ENCODE measurements around the gene CXCR3.
"Not testable (repeated sequence)": the region's sequence is repeated elsewhere in the genome, so short reads cannot be mapped to it uniquely, and the experiment has no call there.

Gene CXCR3

DNA sequence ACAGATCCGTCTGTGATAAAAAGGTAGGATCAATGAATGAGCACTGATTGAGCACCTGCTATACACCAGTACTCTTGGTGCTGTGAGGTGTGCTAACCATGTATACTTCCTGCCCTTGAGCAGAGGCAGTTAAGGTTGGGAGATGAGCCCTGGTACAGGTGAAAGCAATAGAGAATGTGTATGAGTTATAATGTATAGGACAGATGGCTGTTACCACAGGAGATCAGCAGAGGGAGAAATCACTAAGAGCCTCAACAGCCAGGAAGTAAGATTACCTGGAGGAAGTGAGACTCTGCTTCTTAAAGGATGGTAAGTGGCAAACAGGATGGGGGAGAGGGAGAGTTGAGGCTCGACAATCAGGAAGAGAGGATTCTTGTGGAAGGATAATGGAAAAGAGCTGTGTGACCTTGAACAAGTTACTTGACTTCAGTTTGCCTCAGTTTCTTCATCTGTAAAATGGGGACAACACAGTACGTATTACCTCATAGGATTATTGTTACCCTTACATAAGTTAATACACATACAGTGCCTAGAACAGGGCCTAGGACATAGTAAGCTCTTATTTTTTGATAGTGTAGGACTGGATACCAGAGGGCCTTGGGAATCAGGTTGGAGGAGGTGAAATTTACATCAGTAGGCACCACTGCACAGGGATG, 9.1 kb downstream of the CXCR3 start:
- Mint-ChIP-seq H3K27ac (peak overlapping the region; percentile 84), H3K4me1 (ENCODE audit: low read depth) (peaks cover 40% of the 10 kb centered on the region), H3K4me3 (no peak overlapping the region), H3K9me3 (no peaks in the 10 kb centered on the region), H3K36me3 (ENCODE audit: low read depth) (peaks cover 64% of the 10 kb centered on the region), H3K27me3 (ENCODE audit: low read depth) (no peaks in the 10 kb centered on the region)
- DNase-seq (ENCODE audit: low spot score): no peak

DNA sequence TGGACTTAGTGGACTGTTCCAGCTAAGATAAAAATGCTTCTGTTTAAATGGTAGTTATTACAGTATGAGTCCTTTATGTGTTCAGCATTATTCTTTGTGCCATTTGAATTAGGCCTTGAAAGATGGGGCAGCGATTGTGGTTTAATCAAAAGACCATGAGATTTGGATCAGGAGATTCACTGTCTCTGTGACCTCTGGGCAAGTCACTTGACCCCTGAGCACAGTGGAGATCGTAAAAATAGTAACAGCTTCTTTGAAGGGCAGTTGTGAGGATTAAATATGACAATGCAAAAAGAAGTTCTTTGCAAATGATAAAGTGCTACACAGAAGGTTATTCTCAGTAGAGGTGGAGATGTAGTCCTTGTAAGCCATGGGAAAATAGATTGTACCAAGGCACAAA, 10.8 kb downstream of the CXCR3 start:
- no peak for DNase-seq (ENCODE audit: low spot score)
- peaks cover 35% of the 10 kb centered on the region for H3K4me1 Mint-ChIP-seq (ENCODE audit: low read depth)
- peaks cover 72% of the 10 kb centered on the region for H3K36me3 Mint-ChIP-seq (ENCODE audit: low read depth)
- no peaks in the 10 kb centered on the region for H3K9me3 Mint-ChIP-seq
- peak overlapping the region; percentile 64 for H3K27ac Mint-ChIP-seq
- peak overlapping the region; percentile 30 for H3K4me3 Mint-ChIP-seq
- H3K27me3 Mint-ChIP-seq (ENCODE audit: low read depth): no peaks in the 10 kb centered on the region

DNA sequence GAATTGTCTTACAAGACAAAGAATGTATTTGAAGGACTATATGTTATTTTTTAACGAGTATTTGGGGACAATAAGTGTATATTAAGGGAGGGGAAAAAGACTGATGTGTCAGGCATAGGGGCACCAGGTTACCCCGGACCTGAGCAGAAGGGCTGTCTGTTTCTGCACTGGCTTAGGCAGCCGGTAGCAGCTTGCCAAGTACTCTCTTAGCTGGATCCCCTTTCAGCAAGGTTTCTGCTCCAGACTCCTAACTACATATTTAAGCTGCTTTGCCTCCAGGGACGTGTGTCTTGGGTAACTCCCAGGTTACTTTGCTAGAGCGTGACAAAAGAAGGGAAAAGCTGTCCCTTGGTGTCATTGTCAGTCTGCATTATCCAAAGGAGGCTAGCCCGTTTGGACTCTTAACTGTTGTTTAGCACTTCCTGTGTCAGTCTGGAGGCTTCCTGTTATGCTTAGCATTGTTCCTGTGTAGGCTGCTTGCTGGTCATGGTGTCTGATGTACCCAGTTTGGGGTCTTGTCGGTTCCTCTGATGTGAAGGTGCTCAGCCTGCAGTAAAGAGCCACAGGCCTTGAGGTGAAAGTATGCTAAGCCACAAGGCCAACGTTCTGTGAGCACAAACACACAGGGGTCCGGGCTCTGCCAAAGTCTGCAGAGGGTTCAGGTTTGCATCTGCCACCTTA, 11.6 kb downstream of the CXCR3 start:
- Mint-ChIP-seq H3K27ac (peak overlapping the region; percentile 80), H3K4me3 (no peak overlapping the region), H3K4me1 (ENCODE audit: low read depth) (peaks cover 35% of the 10 kb centered on the region), H3K27me3 (ENCODE audit: low read depth) (no peaks in the 10 kb centered on the region), H3K36me3 (ENCODE audit: low read depth) (peaks cover 77% of the 10 kb centered on the region), H3K9me3 (no peaks in the 10 kb centered on the region)
- DNase-seq (ENCODE audit: low spot score): no peak

DNA sequence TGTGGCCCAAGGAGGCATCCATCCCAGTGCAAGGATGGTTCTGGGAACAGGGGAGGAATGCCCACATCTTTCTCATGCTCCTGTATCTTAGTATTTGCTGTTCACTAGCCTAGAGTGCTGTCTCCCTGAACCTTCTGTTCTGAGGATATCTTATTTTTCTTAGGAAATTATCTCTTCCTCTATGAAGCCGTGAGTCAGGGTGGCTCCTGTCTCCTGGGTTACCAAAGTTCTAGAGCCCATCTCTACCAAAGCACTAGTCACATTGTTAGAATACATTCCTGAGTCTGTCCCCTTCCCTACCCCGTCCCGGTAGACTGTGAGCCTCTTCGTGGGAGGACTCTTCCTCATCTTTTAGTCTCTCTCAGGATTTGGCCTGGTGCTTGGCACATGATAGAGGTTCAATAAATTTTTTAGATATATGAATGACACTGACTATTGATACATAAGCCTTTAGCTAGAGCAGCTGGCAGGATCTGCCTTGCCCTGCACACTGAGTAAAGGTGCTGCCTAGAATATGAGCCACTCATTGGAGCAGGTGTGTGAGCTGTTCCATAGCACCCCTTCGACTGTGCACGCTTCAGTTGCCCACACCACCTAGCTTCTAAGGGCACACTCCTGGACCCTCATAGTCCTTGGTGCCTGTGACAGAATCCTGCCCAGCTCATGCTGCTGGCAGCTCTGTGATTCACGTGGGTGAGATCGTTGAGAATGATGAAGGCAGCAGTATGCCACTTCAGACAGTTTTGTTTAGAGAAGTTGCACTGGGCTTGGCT, 13.3 kb downstream of the CXCR3 start:
- Mint-ChIP-seq H3K27me3 (ENCODE audit: low read depth) (no peaks in the 10 kb centered on the region), H3K36me3 (ENCODE audit: low read depth) (peaks cover 74% of the 10 kb centered on the region), H3K27ac (peak overlapping the region; percentile 63), H3K9me3 (no peaks in the 10 kb centered on the region), H3K4me3 (no peak overlapping the region), H3K4me1 (ENCODE audit: low read depth) (peaks cover 35% of the 10 kb centered on the region)
- no peak for DNase-seq (ENCODE audit: low spot score)

DNA sequence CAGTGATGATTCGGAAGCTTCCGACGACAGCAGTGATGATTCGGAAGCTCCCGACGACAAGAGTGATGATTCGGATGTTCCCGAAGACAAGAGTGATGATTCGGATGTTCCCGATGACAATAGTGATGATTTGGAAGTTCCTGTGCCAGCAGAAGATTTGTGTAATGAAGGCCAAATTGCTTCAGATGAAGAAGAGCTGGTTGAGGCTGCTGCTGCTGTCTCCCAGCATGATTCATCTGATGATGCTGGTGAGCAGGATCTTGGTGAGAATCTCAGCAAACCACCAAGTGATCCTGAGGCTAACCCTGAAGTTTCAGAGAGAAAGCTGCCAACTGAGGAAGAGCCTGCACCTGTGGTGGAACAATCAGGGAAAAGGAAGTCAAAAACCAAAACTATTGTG, 14.2 kb downstream of the CXCR3 start:
- H3K4me1 Mint-ChIP-seq (ENCODE audit: low read depth): peaks cover 31% of the 10 kb centered on the region
- no peaks in the 10 kb centered on the region for H3K27me3 Mint-ChIP-seq (ENCODE audit: low read depth)
- DNase-seq (ENCODE audit: low spot score): no peak
- H3K36me3 Mint-ChIP-seq (ENCODE audit: low read depth): peaks cover 71% of the 10 kb centered on the region
- no peak overlapping the region for H3K4me3 Mint-ChIP-seq
- H3K9me3 Mint-ChIP-seq: no peaks in the 10 kb centered on the region
- no peak overlapping the region for H3K27ac Mint-ChIP-seq

DNA sequence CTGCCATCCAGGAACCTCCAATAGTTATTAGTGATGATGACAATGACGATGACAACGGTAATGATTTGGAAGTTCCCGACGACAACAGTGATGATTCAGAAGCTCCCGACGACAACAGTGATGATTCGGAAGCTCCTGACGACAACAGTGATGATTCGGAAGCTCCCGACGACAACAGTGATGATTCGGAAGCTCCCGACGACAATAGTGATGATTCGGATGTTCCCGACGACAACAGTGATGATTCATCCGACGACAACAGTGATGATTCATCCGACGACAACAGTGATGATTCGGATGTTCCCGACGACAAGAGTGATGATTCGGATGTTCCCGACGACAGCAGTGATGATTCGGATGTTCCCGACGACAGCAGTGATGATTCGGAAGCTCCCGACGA, 14.7 kb downstream of the CXCR3 start:
- no peaks in the 10 kb centered on the region for H3K27me3 Mint-ChIP-seq (ENCODE audit: low read depth)
- H3K9me3 Mint-ChIP-seq: no peaks in the 10 kb centered on the region
- no peak for DNase-seq (ENCODE audit: low spot score)
- no peak overlapping the region for H3K27ac Mint-ChIP-seq
- H3K36me3 Mint-ChIP-seq (ENCODE audit: low read depth): peaks cover 66% of the 10 kb centered on the region
- H3K4me3 Mint-ChIP-seq: no peak overlapping the region
- peaks cover 26% of the 10 kb centered on the region for H3K4me1 Mint-ChIP-seq (ENCODE audit: low read depth)

DNA sequence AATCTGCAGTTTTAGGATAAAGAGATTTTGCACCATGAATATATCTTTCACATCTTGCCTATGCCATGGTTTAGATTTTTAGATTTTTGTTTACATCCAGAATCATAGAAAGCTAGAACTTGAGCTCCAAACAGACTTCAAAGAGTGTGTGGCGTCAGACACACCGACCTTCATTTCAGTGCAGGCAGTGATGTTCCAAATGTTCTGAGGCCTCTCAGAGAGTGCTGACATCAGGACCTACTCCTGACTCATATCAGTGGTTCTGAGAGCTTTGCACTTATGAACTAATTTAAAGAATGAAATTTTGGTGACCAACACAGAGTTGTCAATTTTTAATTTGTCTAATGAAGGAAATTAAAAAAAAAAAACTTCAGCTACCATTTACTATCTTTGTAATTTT, 18.3 kb downstream of the CXCR3 start:
- no peak overlapping the region for H3K4me3 Mint-ChIP-seq
- no peak overlapping the region for H3K27ac Mint-ChIP-seq
- no peaks in the 10 kb centered on the region for H3K27me3 Mint-ChIP-seq (ENCODE audit: low read depth)
- H3K9me3 Mint-ChIP-seq: no peaks in the 10 kb centered on the region
- DNase-seq (ENCODE audit: low spot score): no peak
- H3K36me3 Mint-ChIP-seq (ENCODE audit: low read depth): peaks cover 52% of the 10 kb centered on the region
- H3K4me1 Mint-ChIP-seq (ENCODE audit: low read depth): peaks cover under 1% of the 10 kb centered on the region

DNA sequence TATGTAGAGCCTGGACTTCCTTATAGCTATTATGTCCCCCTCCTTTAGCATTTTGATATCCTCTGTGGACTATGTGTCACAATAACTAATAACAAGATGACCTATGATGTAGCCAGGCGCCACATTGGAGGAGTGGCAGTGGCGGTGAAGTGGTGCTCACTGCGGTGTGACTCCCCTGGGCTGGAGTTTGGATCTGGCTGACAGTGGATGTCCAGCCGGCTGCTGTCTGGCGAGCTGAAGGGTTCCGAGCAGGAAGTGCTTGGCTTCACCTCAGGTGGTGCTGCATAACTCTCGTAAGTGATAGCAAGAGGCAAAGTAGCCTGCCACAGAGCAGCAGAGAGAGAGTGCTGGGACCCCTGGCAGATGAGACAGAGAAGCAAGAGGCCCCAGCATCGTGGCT, 25.1 kb downstream of the CXCR3 start:
- not testable (repeated sequence) for DNase-seq (ENCODE audit: low spot score); H3K27me3 Mint-ChIP-seq (ENCODE audit: low read depth); H3K4me3 Mint-ChIP-seq; H3K27ac Mint-ChIP-seq; H3K4me1 Mint-ChIP-seq (ENCODE audit: low read depth); H3K9me3 Mint-ChIP-seq
- peaks cover 11% of the 10 kb centered on the region for H3K36me3 Mint-ChIP-seq (ENCODE audit: low read depth)

DNA sequence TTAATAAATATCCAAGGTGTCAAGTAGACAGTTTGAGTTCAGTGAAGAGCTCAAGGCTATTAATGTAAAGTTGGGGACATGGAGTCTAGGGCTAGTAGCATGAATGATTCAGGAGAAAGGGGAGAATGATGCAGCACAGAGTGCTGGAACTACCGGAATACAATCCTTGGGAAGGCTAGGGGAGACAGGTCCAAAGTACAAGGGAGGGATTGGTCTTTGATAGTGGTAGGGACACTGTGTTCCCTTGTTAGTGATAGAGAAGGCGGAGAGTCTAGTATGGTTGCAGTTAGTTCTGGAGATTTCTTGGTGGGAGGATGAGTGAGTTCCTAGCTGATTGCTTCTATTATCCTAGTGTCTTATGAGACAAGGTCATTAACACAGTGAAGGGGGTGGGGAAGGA, 31.4 kb downstream of the CXCR3 start:
- DNase-seq (ENCODE audit: low spot score): no peak
- Mint-ChIP-seq H3K9me3 (no peaks in the 10 kb centered on the region), H3K27ac (peak overlapping the region; percentile 42), H3K4me3 (no peak overlapping the region), H3K27me3 (ENCODE audit: low read depth) (no peaks in the 10 kb centered on the region), H3K36me3 (ENCODE audit: low read depth) (peaks cover 11% of the 10 kb centered on the region), H3K4me1 (ENCODE audit: low read depth) (peaks cover 4% of the 10 kb centered on the region)

DNA sequence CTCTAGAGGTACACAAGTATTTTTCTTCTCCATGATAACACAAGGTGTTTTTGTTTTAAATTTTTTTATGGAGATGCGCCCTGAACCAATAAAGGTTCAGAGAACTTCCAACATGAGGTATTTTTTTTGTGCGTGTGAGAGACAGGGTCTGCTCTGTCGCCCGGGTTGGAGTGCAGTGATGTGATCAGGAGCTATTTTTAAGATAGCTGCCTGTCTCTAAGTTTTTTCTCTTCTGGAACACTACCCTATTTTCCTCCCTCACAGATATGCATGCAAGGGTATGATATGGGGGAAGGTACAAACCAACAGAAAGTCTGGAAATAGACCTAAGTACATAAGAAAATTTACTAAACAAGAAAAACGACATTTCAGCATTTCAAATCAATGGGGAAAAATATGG, 37.1 kb downstream of the CXCR3 start:
- no peaks in the 10 kb centered on the region for H3K9me3 Mint-ChIP-seq
- no peak for DNase-seq (ENCODE audit: low spot score)
- no peak overlapping the region for H3K27ac Mint-ChIP-seq
- H3K27me3 Mint-ChIP-seq (ENCODE audit: low read depth): no peaks in the 10 kb centered on the region
- no peaks in the 10 kb centered on the region for H3K4me1 Mint-ChIP-seq (ENCODE audit: low read depth)
- H3K4me3 Mint-ChIP-seq: no peak overlapping the region
- peaks cover 19% of the 10 kb centered on the region for H3K36me3 Mint-ChIP-seq (ENCODE audit: low read depth)

DNA sequence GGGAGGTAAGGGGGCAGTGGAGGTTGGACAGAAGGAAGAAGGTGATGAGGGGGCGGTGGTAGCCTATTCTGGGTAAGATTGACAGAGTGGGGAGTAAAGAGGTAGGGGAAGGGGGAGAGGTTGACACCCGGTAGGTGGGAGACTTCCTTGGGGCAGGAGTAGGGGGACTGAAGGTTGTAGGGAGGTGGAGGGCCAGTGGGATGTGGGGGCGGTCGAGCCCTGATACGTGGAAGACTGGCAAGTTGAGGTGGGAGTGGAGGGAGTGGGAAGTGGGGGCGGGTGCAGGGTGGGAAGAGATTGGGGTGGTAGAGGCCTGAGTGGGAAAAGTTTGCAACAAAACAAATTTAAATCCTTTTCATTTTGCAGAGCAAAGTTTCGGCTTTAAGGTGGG, 38.3 kb downstream of the CXCR3 start:
- no peak for DNase-seq (ENCODE audit: low spot score)
- Mint-ChIP-seq H3K9me3 (no peaks in the 10 kb centered on the region), H3K27me3 (ENCODE audit: low read depth) (no peaks in the 10 kb centered on the region), H3K4me3 (no peak overlapping the region), H3K36me3 (ENCODE audit: low read depth) (peaks cover 19% of the 10 kb centered on the region), H3K4me1 (ENCODE audit: low read depth) (no peaks in the 10 kb centered on the region), H3K27ac (peak overlapping the region; percentile 67)

DNA sequence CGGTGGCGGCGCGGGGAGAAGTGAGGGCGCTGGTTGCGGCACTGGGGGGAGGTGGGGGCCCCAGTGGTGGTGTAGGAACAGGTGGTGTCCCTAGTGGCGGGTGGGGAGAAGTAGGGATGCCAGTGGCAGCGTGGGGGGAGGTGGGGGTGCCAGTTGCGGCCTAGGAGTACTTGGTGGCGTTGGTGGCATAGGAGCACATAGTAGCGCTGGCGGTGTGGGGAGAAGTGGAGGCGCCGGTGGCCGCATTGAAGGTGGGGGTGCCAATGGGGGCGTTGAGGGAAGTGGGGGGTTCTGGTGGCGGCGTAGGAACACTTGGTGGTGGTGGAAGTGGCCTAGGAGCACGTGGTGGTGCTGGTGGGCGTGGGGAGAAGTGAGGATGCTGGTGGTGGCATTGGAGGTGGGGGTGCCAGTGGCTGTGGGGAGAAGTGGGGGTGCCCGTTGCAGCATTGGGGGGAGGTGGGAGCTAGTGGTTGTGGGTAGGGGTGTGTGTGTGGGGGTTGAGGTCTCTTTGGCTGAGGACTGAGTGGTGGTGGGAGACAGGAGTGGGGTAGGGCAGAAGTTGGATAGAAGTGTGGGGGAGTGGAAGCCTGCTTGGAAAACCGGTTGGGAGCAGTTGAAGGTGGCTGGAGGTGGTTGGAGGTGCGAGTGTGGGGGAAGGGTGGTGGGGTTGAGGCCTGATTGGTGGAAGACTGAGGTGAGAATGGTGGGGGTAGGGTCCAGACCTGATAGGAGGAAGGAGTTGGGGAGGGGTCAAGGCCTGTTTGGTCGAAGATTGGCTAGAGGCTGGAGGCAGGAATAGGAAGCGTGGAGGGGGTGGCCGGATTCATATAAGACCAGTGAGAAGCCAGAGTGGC, 38.9 kb downstream of the CXCR3 start:
- H3K27me3 Mint-ChIP-seq (ENCODE audit: low read depth): no peaks in the 10 kb centered on the region
- peak overlapping the region; percentile 67 for H3K27ac Mint-ChIP-seq
- no peaks in the 10 kb centered on the region for H3K4me1 Mint-ChIP-seq (ENCODE audit: low read depth)

DNA sequence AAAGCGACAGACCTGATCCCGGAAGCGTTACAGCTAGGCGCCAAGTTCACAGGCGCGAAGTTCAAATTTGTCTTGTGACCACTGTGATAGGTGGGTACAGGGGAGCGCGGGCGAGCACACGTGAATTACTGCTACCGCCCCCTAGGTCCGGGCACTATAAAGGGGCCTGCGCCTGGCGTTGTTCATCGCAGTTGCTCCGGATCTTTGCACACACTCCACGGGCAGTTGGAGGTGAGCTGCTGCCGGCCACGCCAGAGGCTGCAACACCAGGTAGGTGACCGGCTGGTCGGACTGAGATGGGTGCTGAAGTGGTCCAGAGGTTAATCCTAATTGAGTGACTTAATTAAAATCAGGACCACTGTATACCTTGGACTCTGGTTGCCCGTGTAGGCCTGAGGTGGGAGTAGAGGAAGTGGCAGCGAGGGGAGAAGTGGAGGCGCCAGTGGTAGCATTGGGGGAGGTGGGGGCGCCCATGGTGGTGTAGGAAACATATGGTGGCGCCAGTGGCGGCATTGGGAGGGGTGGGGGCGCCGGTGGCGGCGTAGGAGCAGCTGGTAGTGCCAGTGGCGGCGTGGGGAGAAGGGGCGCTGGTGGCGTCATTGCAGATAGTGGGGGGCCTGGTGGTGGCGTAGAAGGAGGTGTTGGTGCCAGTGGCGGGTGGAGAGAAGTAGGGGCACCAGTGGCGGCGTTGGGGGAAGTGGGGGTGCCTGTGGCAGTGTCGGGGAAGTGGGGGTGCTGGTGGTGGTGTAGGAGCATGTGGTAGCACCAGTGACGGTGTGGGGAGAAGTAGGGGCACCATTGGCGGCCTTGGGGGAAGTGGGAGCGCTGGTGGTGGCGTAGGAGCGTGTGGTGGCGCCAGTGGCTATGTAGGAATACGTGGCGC, 39.8 kb downstream of the CXCR3 start, which contains the start of gene GCNA:
Gene GCNA, plus strand, starts transcription at position 185 of the 883 bp plus-strand sequence. CDS start 2,385 bp downstream, outside the sequence.
- no peak within 1 kb of the TSS for H3K4me3 Mint-ChIP-seq
- no peak for DNase-seq (ENCODE audit: low spot score)
- H3K27ac Mint-ChIP-seq: no peak within 1 kb of the TSS
- H3K4me1 Mint-ChIP-seq (ENCODE audit: low read depth): no peaks in the 10 kb centered on the region
- H3K27me3 Mint-ChIP-seq (ENCODE audit: low read depth): no peaks in the 10 kb centered on the region
- peaks cover 30% of the 10 kb centered on the region for H3K36me3 Mint-ChIP-seq (ENCODE audit: low read depth)
- H3K9me3 Mint-ChIP-seq: no peaks in the 10 kb centered on the region

More for the DNA sequence above, 38.9 kb downstream of the CXCR3 start:
- peaks cover 22% of the 10 kb centered on the region for H3K36me3 Mint-ChIP-seq (ENCODE audit: low read depth)
- DNase-seq (ENCODE audit: low spot score): no peak
- H3K9me3 Mint-ChIP-seq: no peaks in the 10 kb centered on the region
- no peak overlapping the region for H3K4me3 Mint-ChIP-seq

All from T-helper 2 cell treated with Interferon-gamma antibody and Interleukin-4, amounts not matched to agents 5 μg/mL and 100 μg/mL, for 36 hours (primary cell).